ENCODE data around the gene SPEN.

GRCh38 chr1:15883326-15883725 lies 35.8 kb downstream of the SPEN start:
- no peak for TF ChIP-seq YY1 (IDR thresholded peaks at IDR 0.05; ENCODE audit: low read depth)
- no peak for TF ChIP-seq TCF12 (IDR thresholded peaks at IDR 0.05; ENCODE audit: low read depth)
- TF ChIP-seq TAF1 (IDR thresholded peaks at IDR 0.05; ENCODE audit: low read depth): no peak
- no peak for TF ChIP-seq CREB1 (IDR thresholded peaks at IDR 0.05; ENCODE audit: low read depth)
- TF ChIP-seq REST (IDR thresholded peaks at IDR 0.05; ENCODE audit: low read depth): no peak
- TF ChIP-seq EP300 (IDR thresholded peaks at IDR 0.05; ENCODE audit: borderline replicate concordance): no peak
- no peak for TF ChIP-seq RAD21 (IDR thresholded peaks at IDR 0.05; ENCODE audit: low read depth)
- no peak for TF ChIP-seq EGR1 (IDR thresholded peaks at IDR 0.05)
- TF ChIP-seq CEBPB (IDR thresholded peaks at IDR 0.05): no peak
- TF ChIP-seq, protein P1, sequence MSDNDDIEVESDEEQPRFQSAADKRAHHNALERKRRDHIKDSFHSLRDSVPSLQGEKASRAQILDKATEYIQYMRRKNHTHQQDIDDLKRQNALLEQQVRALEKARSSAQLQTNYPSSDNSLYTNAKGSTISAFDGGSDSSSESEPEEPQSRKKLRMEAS (IDR thresholded peaks at IDR 0.05): no peak
- TF ChIP-seq NFIC (IDR thresholded peaks at IDR 0.05): no peak

Data from Ishikawa (cell line).